Measurements from ENCODE around the gene CHCHD6.
A peak's percentile ranks its signal among the peaks of the same experiment; 100 is the strongest.

The CHCHD6 gene

DNA sequence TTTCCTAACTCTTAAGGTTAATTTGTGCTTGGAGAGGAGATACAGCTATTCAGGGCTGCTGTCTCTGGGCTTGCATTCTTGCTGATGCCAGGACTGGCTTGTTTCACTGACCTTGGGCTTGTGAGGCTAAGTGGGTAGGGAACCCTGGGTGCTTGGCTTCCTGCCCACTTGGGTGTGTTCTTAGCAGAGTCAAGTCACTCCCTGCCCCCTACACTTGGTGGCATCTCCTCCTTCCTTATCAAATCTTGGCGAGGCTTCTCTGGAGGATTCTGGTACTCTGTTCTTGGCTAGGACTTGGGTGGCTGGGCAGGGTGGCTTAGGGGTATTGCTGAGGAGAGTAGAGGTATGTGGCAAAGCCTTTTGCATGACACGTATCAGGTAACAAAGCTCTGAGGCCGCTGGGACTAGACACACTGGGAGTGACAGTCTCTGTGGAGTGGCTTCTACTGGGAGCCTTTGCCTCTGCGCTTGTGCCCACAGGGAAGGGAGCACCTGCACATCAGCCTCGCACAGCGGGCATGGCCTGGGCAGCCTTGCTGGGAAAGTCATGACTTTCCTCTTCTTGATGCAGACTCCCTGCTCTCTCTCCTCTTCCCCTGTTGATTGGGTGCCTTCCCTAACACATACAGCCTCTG, 41.8 kb downstream of the CHCHD6 start:
- peak; percentile 87 for DNase-seq

GRCh38 chr3:126746395-126747177, 42.5 kb downstream of the CHCHD6 start:
- DNase-seq, result no peak

- no peak for DNase-seq
Observed at GRCh38 chr3:126747768-126748167, 43.7 kb downstream of the CHCHD6 start.

DNA sequence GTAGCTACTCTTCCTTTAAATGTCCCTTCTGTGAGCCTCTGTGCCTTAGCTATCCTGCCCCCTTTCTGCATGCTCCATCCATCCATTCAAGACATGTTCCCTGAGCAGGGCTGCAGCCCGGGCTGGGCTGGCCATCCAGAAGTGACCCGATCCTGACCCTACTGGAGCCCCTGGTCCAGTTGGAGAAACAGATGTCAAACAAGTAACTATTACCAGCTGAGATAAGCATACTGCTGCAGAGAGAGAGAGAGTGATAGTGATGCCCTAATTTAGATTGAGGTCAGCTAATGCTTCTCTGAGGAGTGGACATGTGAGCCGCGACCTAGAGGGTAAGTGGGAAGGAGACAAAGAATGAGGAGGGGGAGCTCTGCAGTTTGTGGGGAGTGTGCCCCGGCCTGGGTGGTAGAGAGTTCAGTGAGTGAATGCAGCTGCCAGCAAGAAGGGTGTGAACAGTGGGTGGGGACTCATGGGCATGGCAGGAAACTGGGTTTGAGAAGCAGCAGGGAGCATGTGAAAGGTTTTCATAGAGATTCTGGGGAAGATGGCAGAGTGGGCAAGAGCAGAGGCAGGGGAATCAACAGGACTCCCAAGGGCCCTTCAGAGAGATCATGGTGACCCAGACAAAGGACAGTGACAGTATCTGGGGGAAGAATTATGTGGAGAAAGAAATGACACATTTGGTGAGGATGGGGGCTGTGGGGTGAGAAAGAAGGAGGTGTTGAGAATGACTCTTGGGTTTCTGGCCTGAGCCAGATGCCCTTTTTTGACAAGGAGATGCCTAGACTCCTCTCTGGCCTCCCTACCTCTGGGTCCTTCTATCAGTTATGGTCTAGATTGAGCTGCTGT, 44.9 kb downstream of the CHCHD6 start:
- DNase-seq, result no peak

- DNase-seq, result no peak
Observed at GRCh38 chr3:126749547-126749875, 45.5 kb downstream of the CHCHD6 start.

- no peak for DNase-seq
Observed at GRCh38 chr3:126749931-126750755, 46.1 kb downstream of the CHCHD6 start.

DNA sequence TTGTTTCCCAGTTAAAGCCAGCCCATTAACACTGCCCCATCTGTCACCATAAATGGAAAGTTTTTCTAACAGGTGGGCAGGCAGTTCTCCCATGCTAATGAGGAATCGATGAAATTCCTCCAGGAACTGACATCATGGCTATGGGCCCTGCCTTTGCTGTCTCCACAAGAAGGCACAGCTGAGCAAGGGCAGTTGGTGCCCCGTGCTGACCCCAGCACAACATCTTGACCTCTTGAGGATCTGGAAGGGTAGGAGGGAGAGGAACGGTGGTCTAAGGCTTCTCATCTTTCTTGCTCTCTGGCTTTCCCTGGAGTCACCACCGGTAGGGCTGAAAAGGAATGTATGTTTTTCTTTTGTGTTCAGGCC, 46.7 kb downstream of the CHCHD6 start:
- DNase-seq, result no peak

GRCh38 chr3:126751611-126752302, 47.7 kb downstream of the CHCHD6 start:
- no peak for DNase-seq

DNA sequence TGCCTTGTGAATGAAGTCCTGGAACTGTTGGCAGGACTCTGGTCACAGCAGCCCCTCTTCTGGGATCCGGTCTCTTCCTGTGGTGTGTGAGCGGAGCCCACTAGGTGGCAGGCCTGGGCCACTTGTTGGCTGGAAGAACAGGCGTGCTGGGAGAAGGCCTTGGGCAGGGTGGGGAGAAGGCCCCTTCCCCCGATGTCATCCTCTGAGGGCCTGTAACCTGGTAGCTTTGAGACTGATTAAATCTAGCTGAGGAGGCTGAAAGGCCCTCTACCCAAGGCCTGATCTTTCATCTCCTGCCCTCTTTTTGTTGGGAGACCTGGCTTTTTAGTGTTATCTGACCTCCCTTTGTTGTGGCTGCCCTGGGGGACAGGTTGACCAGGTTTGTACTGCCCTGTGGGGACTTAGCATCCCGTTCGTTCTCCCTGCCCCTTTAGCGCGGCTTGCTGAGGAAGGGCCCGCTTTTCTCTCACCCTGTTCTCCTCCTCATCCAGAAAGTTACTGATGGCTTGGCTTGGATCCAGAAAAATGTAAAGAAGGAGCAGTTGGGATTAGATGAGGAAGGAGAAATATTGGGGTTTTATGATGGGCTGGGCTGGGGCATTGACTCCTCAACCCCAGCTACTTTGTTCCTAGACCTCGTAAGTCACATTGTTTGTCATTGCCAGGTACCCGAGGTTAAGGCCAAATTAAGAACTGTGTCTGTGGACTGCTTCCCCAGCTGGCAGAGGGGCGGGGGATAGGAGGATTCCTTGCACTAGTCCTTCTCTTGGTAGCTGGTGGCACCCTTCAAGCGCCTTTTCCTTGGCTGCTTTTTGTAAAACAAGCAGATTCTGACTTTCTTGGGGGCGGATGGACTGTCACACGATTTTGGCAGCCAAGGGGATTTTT, 48.5 kb downstream of the CHCHD6 start:
- peak; percentile 60 for DNase-seq

DNA sequence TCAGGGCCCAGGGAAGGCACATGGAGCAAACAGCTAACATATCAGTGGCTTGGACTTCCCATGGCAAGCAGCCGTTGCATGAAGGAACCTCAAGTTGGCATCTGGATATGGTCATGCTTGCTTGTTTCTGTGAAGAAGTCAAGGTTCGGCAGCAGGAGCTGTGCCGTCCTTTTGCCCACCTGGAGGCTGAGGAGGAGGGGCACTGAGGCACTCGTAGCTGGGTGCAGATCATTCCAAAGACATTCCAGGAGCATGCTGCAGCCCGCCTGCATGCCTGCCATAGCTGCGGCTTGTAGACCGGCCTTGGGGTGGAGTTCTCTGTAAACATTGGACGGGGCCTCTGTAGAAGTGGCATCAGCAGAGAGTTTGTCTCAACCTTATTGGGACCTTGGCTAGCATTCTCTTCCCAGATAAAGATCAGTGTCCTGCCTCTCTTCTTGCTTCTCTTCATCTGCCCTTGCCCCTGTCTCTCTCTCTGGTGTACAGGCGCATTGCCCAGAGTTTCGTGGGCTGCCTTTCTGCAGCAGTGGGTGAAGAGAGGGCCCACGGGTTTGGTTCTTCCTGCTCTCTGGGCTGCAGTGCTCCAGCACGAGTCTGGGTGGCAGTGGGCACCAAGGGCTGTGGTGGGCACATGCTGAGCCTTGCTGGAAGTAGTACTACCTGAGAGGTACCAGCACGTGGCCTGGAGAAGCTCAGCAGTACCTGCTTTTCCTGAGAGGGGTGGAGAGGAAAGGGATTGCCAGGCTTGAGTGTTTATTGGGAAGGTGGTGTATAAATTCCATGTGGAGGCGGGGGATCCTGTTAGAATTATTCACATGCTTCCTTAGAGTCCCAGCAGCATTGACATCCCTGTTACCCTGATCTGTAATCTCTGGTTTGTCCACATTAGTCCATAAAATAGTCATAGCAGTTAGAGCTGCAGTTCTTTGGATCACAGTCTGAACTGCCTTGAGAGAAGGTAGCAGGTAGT, 49.4 kb downstream of the CHCHD6 start:
- DNase-seq, result no peak

DNA sequence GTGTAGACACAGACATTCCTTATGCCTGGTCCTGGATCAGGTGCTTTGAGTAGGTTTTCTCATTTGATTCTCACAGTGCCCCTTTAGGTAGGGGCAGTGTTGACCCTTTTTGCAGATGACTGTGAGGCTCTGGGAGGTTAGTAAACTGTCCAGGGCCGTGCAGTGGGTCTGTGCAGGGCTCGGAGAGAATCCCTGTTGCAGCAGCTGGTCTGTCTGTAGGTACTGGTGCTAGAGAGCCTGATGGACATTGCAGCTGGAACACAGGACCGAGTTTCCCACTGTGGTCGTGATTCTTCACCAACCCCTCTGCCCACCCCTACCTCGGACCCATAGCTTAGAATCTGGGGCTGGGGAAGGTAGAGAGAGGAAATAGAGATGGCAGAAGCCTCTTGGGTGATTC, 51.8 kb downstream of the CHCHD6 start:
- no peak for DNase-seq

- no peak for DNase-seq
Observed at GRCh38 chr3:126758026-126758425, 54.0 kb downstream of the CHCHD6 start.

- DNase-seq, result peak; percentile 22
Observed at GRCh38 chr3:126758882-126759281, 54.8 kb downstream of the CHCHD6 start.

- no peak for DNase-seq
Observed at GRCh38 chr3:126760541-126760940, 56.5 kb downstream of the CHCHD6 start.

GRCh38 chr3:126763035-126763434, 59.0 kb downstream of the CHCHD6 start:
- DNase-seq, result no peak

DNA sequence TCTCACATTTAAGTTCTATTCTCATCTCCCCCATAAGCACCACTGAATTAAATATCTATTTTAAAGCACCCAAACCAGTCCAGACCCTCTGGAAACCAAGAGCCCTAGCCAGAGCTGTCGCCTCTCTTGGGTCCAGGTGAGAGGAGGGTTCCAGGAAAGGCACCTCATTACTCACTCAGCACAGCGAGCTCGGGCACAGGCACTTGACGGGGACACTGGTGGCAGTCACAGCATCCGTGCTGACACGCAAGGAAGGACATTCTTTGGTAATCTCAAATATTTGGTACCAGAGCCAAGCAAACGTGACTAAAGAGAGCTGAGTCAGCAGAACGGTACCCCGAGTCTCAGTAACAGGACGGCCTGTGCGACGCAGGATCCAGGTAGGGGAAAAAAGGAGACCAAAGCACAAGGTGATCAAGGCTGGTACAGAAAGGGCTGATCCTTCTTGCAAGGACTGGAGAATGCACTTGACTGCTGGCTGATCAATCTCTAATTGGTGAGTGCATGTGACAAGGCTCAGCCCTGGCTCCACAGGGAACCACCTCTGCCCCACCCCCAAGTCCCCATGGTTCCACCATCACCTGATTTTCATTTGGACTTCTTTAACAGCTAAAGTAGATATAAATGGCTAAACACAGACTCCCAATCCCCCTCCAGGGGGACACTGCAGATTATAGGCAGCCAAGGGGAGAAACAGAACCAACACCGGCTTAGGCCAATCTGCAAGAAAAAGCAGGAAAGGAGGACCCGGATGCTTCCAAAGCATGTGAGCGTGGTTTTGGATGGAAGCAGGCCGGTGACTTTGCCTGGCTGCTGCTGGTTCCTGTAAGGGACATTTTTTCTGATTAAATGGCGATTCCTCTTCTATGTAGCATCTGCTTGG, 61.4 kb downstream of the CHCHD6 start:
- DNase-seq, result no peak

DNA sequence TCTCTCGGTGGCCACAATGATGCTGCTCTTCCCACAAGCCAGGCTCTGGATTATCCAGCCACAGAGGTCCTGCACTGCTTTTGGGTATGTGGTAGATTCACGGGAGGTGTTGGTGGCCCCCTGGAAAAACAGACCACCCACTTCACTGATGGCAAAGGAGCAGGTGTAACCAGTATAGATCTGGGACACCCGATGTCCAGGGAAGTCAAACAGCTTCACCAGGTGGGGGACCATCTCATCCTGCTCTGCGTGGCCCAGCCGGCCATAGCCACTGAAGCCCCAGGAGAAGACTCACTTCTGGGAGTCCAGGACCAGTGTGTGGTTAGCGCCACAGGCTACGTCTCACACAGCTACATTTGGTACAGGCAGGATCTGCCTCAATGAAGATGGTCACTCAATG, 62.6 kb downstream of the CHCHD6 start:
- no peak for DNase-seq

GRCh38 chr3:126768903-126769302, 64.9 kb downstream of the CHCHD6 start:
- DNase-seq, result no peak

- DNase-seq, result no peak
Observed at GRCh38 chr3:126770096-126770495, 66.1 kb downstream of the CHCHD6 start.

Measured in hematopoietic multipotent progenitor cell treated with erythropoietin and hydrocortisone succinate and interleukin-3 and kit ligand, for 8 days (in vitro differentiated cells).